Stimulated activated naive CD8-positive, alpha-beta T cell treated with anti-CD3 and anti-CD28 coated beads, Interleukin-15, Interleukin-2, amounts not matched to agents 100 ng/mL and 50 ng/mL, for 24 hours (primary cell): ENCODE measurements around the gene SLC16A8.
"Not testable (repeated sequence)": the region's sequence is repeated elsewhere in the genome, so short reads cannot be mapped to it uniquely, and the experiment has no call there.

Experiments used
- H3K27ac Mint-ChIP-seq: one replicate; pipeline ENCODE4 v1.8.0; 2021; ENCODE audit warnings: mild to moderate bottlenecking, mixed read lengths
- H3K27me3 Mint-ChIP-seq: one replicate; pipeline ENCODE4 v1.8.0; 2021; ENCODE audit warnings: mixed read lengths
- H3K36me3 Mint-ChIP-seq: one replicate; pipeline ENCODE4 v1.8.0; 2021; ENCODE audit warnings: low read depth, mixed read lengths
- H3K4me1 Mint-ChIP-seq: one replicate; pipeline ENCODE4 v1.8.0; 2021; ENCODE audit warnings: low read depth, mixed read lengths
- H3K4me3 Mint-ChIP-seq: one replicate; pipeline ENCODE4 v1.8.0; 2021; ENCODE audit warnings: mild to moderate bottlenecking, mixed read lengths
- H3K9me3 Mint-ChIP-seq: one replicate; pipeline ENCODE4 v1.8.0; 2021; ENCODE audit warnings: mixed read lengths

The SLC16A8 gene

DNA sequence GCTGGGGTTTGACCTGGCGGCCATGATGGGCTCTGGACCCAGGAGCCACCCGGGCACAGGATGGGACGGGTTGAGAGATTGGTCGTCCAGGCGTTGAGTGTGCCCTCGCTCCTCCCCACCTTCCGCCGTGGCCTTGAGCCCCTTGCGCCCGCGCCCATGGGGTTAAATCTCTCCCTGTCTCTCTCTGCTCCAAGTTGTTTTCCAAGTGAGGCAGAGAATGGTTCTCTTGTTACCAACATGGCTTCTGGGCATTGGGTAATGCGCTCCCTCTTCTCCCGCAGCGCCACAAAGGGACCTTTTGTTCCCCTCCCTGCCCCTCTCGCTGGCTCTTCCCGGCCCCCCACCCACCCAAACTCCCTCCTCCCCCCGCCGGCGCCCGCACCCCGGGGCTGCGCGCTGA, 45.6 kb downstream of the SLC16A8 start:
- no peak overlapping the region for H3K4me3 Mint-ChIP-seq
- no peaks in the 10 kb centered on the region for H3K27me3 Mint-ChIP-seq
- H3K27ac Mint-ChIP-seq: no peak overlapping the region
- H3K4me1 Mint-ChIP-seq: no peaks in the 10 kb centered on the region
- H3K9me3 Mint-ChIP-seq: no peaks in the 10 kb centered on the region
- no peaks in the 10 kb centered on the region for H3K36me3 Mint-ChIP-seq

DNA sequence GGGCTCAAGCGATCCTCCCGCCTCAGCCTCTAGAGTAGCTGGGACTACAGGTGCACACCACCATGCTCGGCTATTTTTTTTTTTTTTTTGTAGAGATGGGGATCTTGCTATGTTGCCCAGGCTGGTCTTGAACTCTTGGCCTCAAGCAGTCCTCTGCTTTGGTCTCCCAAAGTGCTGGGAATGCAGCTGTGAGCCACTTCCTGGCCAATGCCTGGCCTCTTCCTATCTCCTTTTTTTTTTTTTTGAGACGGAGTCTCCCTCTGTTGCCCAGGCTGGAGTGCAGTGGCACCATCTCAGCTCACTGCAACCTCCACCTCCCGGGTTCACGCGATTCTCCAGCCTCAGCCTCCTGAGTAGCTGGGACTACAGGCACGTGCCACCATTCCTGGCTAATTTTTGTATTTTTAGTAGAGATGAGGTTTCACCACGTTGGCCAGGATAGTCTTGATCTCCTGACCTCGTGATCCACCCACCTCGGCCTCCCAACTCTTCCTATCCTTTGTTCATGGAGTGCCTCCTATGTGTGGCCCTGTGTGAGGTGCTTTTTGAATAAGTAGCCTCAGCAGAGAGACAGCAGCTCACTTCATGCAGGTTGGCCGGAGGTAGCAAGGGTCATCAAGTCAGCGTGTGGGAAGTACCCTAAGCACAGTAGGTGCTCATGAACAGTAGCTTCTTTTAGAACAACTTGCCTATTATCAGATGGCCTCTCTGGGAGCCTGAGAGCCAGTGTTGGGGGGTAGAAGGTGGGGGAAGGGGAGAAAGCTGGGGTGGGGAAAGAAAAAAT, 46.4 kb downstream of the SLC16A8 start:
- not testable (repeated sequence) for H3K4me1 Mint-ChIP-seq, H3K9me3 Mint-ChIP-seq, H3K27ac Mint-ChIP-seq, H3K36me3 Mint-ChIP-seq, H3K4me3 Mint-ChIP-seq, H3K27me3 Mint-ChIP-seq

DNA sequence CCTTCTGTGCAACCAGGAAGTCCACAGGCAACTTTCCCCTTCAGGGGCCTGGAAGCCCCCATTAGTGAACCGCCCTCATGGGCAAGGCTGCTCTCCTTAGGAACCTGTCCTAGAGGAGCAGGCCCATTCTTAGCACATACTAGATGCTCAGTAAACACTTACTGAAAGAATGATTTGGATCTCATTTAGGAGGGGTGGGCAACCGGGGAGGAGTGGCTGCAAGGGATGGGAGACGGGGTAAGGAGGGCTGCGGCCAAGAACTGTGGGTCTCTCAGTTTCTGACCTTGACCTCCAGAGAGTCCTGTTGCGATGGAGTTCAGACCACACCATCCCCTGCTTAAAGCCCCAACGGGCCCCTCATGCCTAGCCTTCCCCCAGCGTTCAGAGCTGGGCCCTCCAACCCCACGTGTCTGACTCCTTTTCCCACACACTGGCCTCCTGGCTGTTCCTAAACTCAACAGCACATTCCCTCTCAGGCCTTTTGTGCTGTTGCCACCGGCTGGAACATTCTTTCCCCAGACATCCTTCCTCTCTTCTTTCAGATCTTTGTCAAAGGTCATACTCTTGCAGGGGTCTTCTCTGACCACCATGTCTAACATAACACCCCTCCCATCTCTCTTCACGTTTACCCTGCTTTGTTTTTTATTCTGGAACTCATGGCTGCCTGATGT, 47.5 kb downstream of the SLC16A8 start:
- Mint-ChIP-seq H3K27me3 (no peaks in the 10 kb centered on the region), H3K27ac (no peak overlapping the region)

GRCh38 chr22:38035530-38035885, 48.5 kb downstream of the SLC16A8 start:
- Mint-ChIP-seq H3K27me3 (no peaks in the 10 kb centered on the region), H3K27ac (no peak overlapping the region), H3K36me3 (no peaks in the 10 kb centered on the region), H3K4me3 (no peak overlapping the region), H3K4me1 (no peaks in the 10 kb centered on the region), H3K9me3 (no peaks in the 10 kb centered on the region)

More for the DNA sequence above, 47.5 kb downstream of the SLC16A8 start:
- H3K9me3 Mint-ChIP-seq: no peaks in the 10 kb centered on the region
- no peak overlapping the region for H3K4me3 Mint-ChIP-seq
- H3K36me3 Mint-ChIP-seq: no peaks in the 10 kb centered on the region
- no peaks in the 10 kb centered on the region for H3K4me1 Mint-ChIP-seq

DNA sequence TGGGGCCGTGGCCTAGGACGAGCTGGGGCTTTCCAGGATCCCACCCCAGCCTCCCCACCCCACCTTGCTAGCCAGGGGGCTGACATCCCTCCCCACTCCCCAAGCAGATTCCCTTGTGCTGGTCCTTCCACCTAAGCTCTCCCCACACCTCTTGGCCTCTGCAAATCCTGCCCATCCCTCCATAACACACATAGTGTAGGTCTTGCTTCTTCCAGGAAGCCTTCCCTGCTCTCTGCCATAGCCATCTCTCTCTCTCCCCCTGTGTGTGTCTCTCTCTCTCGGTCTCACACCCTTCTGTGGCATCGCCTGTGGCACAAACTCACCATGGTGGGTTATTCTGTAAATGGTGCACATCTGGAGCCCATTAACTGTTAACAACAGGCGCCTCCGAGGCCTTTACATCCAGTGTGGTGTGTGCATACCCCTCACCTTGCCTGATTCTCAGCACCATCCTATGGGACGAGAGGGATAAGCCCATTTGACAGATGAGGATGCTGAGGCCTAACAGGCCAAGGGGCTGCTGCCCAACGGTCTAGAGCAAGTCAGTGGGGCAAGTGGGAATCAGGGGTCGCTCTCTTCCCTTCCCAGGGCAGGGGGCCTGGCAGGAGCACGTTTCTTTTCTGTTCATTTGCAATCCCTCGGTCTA, 49.0 kb downstream of the SLC16A8 start:
- no peaks in the 10 kb centered on the region for H3K27me3 Mint-ChIP-seq
- H3K4me1 Mint-ChIP-seq: no peaks in the 10 kb centered on the region
- H3K4me3 Mint-ChIP-seq: no peak overlapping the region
- H3K9me3 Mint-ChIP-seq: no peaks in the 10 kb centered on the region
- H3K36me3 Mint-ChIP-seq: no peaks in the 10 kb centered on the region
- no peak overlapping the region for H3K27ac Mint-ChIP-seq

- no peak overlapping the region for H3K27ac Mint-ChIP-seq
- no peaks in the 10 kb centered on the region for H3K36me3 Mint-ChIP-seq
- H3K4me3 Mint-ChIP-seq: no peak overlapping the region
- H3K4me1 Mint-ChIP-seq: no peaks in the 10 kb centered on the region
- H3K27me3 Mint-ChIP-seq: no peaks in the 10 kb centered on the region
- H3K9me3 Mint-ChIP-seq: no peaks in the 10 kb centered on the region
Measured at GRCh38 chr22:38034278-38034882, 49.6 kb downstream of the SLC16A8 start.

DNA sequence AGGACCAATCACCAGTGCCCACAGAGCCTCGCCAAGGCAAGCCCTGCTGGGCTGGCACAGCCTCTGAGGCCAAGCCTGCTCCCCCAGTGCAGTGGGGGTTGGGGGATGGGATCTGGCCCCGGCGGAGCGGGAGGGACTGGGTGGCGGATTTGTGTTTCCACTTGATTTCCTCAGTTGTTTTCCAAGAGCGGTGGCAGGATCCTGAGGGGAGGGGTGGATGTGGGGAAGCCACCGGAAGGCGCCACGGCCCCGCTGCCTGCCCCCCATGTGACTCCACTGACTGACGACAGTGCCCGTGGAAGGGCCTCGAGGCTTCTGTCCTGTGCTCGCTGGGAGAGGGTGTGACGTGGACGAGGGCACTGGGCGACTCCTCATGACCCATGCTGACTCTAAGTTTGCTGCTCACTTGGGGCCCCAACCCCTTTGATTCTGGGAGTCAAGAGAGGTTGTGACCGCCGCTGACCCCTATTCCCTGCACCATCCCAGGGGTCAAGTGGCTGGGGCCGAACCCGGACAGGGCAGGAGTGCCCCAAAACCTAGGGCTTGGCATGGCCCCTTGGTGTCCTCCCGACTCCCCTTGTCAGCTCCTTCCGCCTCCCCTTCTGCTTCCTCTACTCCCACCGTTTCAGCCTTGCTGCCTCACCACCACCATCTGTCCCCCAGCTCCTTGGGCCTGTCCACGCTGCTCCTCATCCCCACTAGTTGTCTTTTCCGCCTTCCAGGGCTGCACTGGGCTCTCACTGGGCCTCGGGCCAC, 50.3 kb downstream of the SLC16A8 start:
- H3K9me3 Mint-ChIP-seq: no peaks in the 10 kb centered on the region
- H3K36me3 Mint-ChIP-seq: no peaks in the 10 kb centered on the region
- H3K4me1 Mint-ChIP-seq: no peaks in the 10 kb centered on the region
- no peaks in the 10 kb centered on the region for H3K27me3 Mint-ChIP-seq
- H3K4me3 Mint-ChIP-seq: no peak overlapping the region
- H3K27ac Mint-ChIP-seq: no peak overlapping the region

- no peak overlapping the region for H3K4me3 Mint-ChIP-seq
- no peaks in the 10 kb centered on the region for H3K36me3 Mint-ChIP-seq
- no peaks in the 10 kb centered on the region for H3K27me3 Mint-ChIP-seq
- H3K4me1 Mint-ChIP-seq: no peaks in the 10 kb centered on the region
- no peaks in the 10 kb centered on the region for H3K9me3 Mint-ChIP-seq
- no peak overlapping the region for H3K27ac Mint-ChIP-seq
Measured at GRCh38 chr22:38032681-38033521, 51.1 kb downstream of the SLC16A8 start.

DNA sequence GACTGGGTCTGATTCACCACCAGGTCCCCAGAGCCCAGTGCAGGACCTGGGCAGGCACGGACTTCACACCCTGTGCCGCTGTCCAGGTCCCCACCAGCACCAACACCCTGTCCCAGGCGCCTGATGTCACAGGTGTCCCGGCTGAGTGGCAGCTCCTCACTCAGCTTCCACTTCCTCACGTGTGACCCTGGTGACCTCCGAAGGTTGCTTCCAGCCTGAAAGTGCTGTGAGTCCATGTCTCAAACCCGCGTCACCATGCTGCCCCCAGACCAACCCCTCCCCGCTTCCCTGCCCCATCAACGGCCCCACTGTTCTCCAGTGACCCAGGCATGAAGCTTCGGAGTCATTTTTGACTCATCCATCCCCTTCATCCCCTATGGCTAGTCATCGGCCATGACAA, 52.5 kb downstream of the SLC16A8 start:
- H3K4me1 Mint-ChIP-seq: no peaks in the 10 kb centered on the region
- H3K4me3 Mint-ChIP-seq: no peak overlapping the region
- H3K27ac Mint-ChIP-seq: no peak overlapping the region
- H3K9me3 Mint-ChIP-seq: no peaks in the 10 kb centered on the region
- H3K36me3 Mint-ChIP-seq: no peaks in the 10 kb centered on the region
- no peaks in the 10 kb centered on the region for H3K27me3 Mint-ChIP-seq

GRCh38 chr22:38030311-38031133, 53.5 kb downstream of the SLC16A8 start:
- H3K4me1 Mint-ChIP-seq: no peaks in the 10 kb centered on the region
- no peak overlapping the region for H3K27ac Mint-ChIP-seq
- no peaks in the 10 kb centered on the region for H3K9me3 Mint-ChIP-seq
- H3K4me3 Mint-ChIP-seq: no peak overlapping the region
- H3K27me3 Mint-ChIP-seq: no peaks in the 10 kb centered on the region
- no peaks in the 10 kb centered on the region for H3K36me3 Mint-ChIP-seq

DNA sequence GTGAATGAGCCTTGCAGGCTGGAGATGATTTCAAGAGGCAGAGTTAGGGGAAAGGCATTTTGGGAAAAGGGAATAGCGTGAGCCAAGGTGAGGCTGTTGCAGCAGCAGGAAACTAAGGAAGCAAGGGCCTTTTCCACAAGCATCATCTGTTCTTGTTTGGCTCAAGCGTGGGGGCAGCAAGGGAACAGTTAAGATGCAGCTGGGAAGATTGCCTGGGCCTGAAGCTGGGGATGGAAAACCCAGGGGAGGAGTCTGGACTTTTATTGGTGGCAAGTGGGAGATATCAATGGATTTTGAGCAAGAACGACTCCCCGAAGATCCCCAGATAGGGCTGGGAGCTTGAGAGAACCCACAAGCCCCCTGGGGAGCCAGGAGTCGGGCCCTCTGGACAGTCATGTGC, 54.1 kb downstream of the SLC16A8 start:
- H3K27me3 Mint-ChIP-seq: no peaks in the 10 kb centered on the region
- no peak overlapping the region for H3K4me3 Mint-ChIP-seq
- no peaks in the 10 kb centered on the region for H3K36me3 Mint-ChIP-seq
- H3K27ac Mint-ChIP-seq: no peak overlapping the region
- H3K9me3 Mint-ChIP-seq: no peaks in the 10 kb centered on the region
- no peaks in the 10 kb centered on the region for H3K4me1 Mint-ChIP-seq

- Mint-ChIP-seq H3K36me3 (no peaks in the 10 kb centered on the region), H3K27me3 (no peaks in the 10 kb centered on the region), H3K9me3 (no peaks in the 10 kb centered on the region), H3K4me1 (no peaks in the 10 kb centered on the region), H3K27ac (no peak overlapping the region), H3K4me3 (no peak overlapping the region)
Measured at GRCh38 chr22:38029370-38029769, 54.6 kb downstream of the SLC16A8 start.

DNA sequence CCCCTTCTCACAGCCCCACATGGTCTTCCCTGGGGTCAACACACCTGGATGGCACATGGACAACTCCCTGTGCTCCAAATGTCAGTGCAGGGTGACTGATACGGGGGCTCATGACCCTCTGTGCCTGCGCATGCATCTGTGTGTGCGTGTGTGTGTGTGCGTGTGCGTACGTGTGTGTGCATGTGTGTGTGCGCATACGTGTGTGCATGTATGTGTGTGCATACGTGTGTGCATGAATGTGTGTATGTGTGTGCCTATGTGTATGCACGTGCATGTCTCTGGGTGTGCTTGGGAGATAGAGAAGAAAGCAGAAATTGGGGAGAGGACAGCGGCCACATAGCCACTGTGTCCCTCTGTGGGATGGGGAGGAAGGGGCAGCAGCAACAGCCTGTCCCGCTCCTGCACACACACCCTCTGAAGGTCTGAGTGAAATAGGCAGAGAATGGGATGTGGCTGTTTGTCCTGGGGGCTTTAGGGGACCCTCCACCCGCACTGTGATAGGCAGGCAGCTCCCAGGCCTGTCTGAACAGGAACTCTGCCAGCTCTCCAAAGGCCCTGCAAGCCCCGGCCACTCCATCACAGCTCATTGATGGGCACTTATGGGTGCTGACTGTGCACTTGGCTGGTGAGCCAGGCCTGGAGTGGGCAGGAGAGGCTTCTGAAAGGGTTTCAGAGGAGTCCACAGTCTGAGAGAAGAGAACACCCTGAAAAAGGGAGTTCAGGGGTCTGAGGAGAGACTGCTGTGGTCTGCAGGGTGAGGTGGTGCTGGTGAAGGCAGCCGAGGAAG, 55.4 kb downstream of the SLC16A8 start:
- no peaks in the 10 kb centered on the region for H3K9me3 Mint-ChIP-seq
- H3K4me3 Mint-ChIP-seq: no peak overlapping the region
- H3K4me1 Mint-ChIP-seq: no peaks in the 10 kb centered on the region
- no peaks in the 10 kb centered on the region for H3K36me3 Mint-ChIP-seq
- H3K27ac Mint-ChIP-seq: no peak overlapping the region
- H3K27me3 Mint-ChIP-seq: no peaks in the 10 kb centered on the region
